ENCODE results near the gene DENND1A. TPM values are rescaled to one million over a fixed set of nuclear protein-coding genes. Genes with fewer than 3 reads are reported as not detected.

The DENND1A gene
- total and polyA plus RNA-seq, 2 of the 13 experiments (the other 11 are each of a cell fraction or from before 2014, with no cell fraction given) = 14.8 to 30.1 TPM

DNA sequence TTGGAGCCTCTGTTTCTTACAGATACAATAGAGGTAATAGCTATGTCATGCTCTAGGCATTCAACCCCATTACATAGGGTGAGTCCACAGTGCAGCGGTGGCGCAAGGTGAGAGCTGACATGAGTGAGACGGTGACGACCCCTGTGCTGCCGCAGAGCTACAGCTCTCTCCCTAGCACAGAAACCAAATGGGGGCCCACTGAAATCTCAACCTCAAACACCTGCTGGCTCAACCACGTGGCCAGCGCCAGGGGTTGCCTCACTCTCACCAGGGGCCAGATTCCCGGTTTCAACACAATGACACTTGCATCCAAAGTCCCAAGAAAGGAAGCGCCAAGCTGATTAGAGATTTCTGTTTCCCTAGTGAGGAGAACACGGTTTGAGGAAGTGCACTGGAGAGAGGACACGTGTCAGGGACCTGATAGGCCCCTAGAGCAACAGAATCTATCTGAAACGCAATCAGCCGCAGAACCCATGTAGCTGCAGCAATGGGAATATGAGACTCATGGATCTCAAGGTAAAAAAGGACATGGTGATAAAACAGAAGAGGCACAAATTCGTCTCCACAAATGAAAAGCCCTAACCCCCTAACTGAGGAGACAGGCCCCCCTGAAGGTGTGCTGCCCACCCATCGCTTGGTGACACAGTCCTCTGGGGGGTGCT is 459.7 kb downstream of the DENND1A start (continued):
- TF ChIP-seq ZNF407 (CRISPR knock-in tag; IDR thresholded peaks at IDR 0.05; ENCODE audit: not compliant biosample characterization) = no peak
- TF ChIP-seq ZNF20 (CRISPR knock-in tag; IDR thresholded peaks at IDR 0.05) = no peak
- TF ChIP-seq ZNF780A (CRISPR knock-in tag; IDR thresholded peaks at IDR 0.05) = no peak
- TF ChIP-seq ZNF460 (CRISPR knock-in tag; IDR thresholded peaks at IDR 0.05; ENCODE audit: borderline replicate concordance) = no peak
- peak; percentile 67; the same call in 1 of the 2 replicates for TF ChIP-seq ZNF225 (CRISPR knock-in tag; IDR thresholded peaks at IDR 0.05)
- TF ChIP-seq ZNF773 (CRISPR knock-in tag; IDR thresholded peaks at IDR 0.05; ENCODE audit: borderline replicate concordance) = no peak
- no peak for TF ChIP-seq ZSCAN30 (CRISPR knock-in tag; IDR thresholded peaks at IDR 0.05)
- 0 out of 2 replicates have a peak, but pooled peaks have one; percentile 32 for TF ChIP-seq WIZ (CRISPR knock-in tag; IDR thresholded peaks at IDR 0.05)
- TF ChIP-seq, protein P1, sequence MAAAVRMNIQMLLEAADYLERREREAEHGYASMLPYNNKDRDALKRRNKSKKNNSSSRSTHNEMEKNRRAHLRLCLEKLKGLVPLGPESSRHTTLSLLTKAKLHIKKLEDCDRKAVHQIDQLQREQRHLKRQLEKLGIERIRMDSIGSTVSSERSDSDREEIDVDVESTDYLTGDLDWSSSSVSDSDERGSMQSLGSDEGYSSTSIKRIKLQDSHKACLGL (CRISPR knock-in tag; IDR thresholded peaks at IDR 0.05) = no peak
- TF ChIP-seq RBAK (CRISPR knock-in tag; IDR thresholded peaks at IDR 0.05) = no peak
- TF ChIP-seq SIN3B (IDR thresholded peaks at IDR 0.05; ENCODE audit: low read length) = no peak
- no peak for TF ChIP-seq ZNF776 (CRISPR knock-in tag; IDR thresholded peaks at IDR 0.05)
- TF ChIP-seq SETDB1 (CRISPR knock-in tag; IDR thresholded peaks at IDR 0.05; ENCODE audit: borderline replicate concordance) = no peak
- TF ChIP-seq SRSF9 (IDR thresholded peaks at IDR 0.05; ENCODE audit: borderline replicate concordance, insufficient read depth, low read depth, low read length, poor library complexity, severe bottlenecking) = no peak
- no peak for TF ChIP-seq TRAFD1 (CRISPR knock-in tag; IDR thresholded peaks at IDR 0.05; ENCODE audit: borderline replicate concordance)
- no peak for TF ChIP-seq ZNF652 (CRISPR knock-in tag; IDR thresholded peaks at IDR 0.05; ENCODE audit: borderline replicate concordance, low read depth)
- peak; percentile 20; the same call in 1 of the 2 replicates for TF ChIP-seq ZNF563 (CRISPR knock-in tag; IDR thresholded peaks at IDR 0.05)
- TF ChIP-seq, protein P2, sequence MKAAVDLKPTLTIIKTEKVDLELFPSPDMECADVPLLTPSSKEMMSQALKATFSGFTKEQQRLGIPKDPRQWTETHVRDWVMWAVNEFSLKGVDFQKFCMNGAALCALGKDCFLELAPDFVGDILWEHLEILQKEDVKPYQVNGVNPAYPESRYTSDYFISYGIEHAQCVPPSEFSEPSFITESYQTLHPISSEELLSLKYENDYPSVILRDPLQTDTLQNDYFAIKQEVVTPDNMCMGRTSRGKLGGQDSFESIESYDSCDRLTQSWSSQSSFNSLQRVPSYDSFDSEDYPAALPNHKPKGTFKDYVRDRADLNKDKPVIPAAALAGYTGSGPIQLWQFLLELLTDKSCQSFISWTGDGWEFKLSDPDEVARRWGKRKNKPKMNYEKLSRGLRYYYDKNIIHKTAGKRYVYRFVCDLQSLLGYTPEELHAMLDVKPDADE (CRISPR knock-in tag; IDR thresholded peaks at IDR 0.05) = no peak
- TF ChIP-seq RFX3 (CRISPR knock-in tag; IDR thresholded peaks at IDR 0.05) = no peak
